Medulla oblongata (tissue), 1 donor: ENCODE measurements around the gene CSNK1G1.
"Not testable (repeated sequence)": the region's sequence is repeated elsewhere in the genome, so short reads cannot be mapped to it uniquely, and the experiment has no call there.

Experiments used
- DNase-seq: peaks from one replicate; pipeline ENCODE4 v3.0.0-alpha.2; 2015; ENCODE audit errors: extremely low spot score

Gene CSNK1G1

GRCh38 chr15:64349375-64349774, 6.6 kb downstream of the CSNK1G1 start:
- DNase-seq = no peak

DNA sequence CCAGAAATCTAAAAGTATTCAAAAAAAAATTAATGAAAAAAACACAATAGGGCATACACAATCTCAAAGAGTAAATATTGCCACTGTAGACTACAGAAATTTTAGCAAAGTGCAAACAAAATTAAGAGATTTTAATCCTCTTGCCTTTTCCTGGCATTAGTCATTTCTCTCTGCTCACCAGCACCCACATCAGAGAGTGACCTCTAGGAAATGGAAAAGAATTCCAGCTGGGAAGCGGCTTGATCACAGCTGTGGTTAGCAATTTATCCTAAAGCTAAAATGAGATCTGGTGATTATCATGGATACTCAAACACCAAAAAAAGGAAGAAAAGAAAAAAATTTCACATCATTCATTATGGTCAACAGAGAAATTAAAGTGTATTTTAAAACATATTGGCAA, 7.5 kb downstream of the CSNK1G1 start:
- DNase-seq = no peak

DNA sequence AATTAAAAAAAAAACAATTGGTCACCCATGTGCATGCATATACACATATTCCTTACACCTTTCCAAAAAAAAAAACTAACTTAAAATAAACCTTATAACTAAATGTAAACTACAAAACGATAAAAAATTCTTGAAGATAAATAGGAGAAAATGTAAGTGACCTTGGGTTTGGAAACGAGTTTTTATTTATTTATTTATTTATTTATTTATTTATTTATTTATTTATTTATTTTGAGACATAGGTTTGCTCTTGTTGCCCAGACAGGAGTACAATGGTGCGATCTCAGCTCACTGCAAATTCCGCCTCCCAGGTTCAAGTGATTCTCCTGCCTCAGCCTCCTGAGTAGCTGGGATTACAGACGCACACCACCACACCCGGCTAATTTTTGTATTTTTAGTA, 9.7 kb downstream of the CSNK1G1 start:
- not testable (repeated sequence) for DNase-seq

DNA sequence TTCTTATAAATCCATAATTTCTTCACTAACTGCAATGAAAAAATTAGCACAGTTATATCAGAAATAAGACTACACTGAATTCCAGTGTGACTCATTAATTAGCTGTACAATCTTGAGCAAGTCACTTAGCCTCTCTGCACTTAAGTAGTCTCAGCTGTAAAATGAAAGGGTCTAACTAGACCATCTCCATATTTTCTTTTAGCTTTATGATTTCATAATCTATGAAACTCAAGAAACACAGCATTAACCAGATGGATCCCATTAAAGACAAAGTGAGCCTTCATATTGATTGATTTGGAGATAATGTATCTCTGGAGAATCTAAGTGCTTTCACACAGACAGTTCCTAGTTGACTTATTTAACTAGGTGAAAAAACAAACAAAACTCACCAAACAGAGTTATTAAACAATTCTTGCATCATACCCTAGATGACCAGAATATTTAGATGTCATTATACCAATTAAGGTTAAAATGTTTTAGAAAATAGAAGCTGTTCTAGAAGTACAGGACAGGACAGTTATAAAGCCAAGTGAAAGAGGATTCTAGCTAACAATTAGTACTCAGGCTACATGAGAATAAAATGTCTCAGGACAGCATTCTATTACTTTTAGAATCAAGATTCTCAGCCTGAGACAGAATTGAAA, 11.2 kb downstream of the CSNK1G1 start:
- DNase-seq = no peak

DNA sequence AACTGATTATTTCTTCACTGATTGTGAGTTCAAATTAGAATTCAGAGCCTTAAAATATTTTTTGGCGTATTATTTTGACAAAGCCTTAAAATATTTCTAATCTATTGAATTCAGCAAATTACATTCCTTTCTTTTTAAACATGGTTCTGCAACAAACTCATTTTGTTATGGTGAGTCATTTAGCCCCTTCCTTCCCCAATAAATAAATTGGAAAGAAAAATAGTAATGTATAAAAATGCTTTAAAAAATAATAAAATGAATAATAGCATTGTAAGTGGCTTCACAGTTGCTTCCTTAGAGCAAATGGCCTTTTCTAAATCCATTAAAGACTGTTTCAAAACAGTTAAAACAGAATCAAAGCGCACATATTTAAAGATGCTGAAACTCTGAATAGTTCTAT, 12.1 kb downstream of the CSNK1G1 start:
- DNase-seq = no peak

GRCh38 chr15:64343222-64343621, 12.8 kb downstream of the CSNK1G1 start:
- DNase-seq = no peak

- DNase-seq = no peak
These were observed 14.0 kb downstream of the CSNK1G1 start for GRCh38 chr15:64341961-64342360.

- no peak for DNase-seq
These were observed 15.6 kb downstream of the CSNK1G1 start for GRCh38 chr15:64340355-64340754.

- DNase-seq = no peak
These were observed 18.2 kb downstream of the CSNK1G1 start for GRCh38 chr15:64337761-64338160.

DNA sequence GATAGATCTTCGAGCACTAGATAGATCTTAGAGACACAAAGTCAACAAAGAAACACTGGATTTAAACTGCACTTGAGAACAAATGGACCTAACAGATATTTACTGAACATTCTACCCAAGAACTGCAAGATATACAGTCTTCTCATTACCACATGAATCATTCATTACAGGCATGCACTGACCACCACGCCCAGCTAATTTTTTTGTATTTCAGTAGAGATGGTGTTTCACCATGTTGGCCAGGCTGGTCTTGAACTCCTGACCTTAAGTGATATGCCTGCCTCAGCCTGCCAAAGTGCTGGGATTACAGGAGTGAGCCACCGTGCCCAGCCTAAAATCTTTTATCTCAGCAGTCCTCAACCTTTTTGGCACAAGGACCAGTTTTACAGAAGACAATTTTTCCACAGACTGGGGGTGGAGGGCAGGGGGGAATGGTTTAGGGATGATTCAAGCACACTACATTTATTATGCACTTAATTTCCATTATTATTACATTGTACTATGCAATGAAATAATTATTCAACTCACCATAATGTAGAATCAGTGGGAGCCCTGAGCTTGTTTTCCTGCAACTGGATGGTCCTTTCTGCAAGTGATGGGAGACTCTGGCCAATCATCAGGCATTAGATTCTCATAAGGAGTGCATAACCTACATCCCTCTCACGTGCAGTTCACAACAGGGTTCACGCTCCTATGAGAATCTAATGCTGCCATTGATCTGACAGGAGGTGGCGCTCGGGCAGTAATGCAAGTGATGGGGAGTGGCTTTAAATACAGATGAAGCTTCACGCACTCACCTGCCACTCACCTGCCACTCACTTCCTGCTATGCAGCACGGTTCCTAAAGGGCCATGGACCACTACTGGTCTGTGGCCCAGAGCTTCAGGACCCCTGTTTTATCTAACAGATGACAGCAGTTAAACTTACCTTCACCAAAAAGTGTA, 21.7 kb downstream of the CSNK1G1 start:
- DNase-seq = no peak

- DNase-seq = no peak
These were observed 22.5 kb downstream of the CSNK1G1 start for GRCh38 chr15:64333516-64333915.

DNA sequence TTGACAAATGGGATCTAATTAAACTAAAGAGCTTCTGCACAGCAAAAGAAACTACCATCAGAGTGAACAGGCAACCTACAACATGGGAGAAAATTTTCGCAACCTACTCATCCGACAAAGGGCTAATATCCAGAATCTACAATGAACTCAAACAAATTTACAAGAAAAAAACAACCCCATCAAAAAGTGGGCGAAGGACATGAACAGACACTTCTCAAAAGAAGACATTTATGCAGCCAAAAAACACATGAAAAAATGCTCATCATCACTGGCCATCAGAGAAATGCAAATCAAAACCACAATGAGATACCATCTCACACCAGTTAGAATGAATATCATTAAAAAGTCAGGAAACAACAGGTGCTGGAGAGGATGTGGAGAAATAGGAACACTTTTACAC, 24.3 kb downstream of the CSNK1G1 start:
- not testable (repeated sequence) for DNase-seq

DNA sequence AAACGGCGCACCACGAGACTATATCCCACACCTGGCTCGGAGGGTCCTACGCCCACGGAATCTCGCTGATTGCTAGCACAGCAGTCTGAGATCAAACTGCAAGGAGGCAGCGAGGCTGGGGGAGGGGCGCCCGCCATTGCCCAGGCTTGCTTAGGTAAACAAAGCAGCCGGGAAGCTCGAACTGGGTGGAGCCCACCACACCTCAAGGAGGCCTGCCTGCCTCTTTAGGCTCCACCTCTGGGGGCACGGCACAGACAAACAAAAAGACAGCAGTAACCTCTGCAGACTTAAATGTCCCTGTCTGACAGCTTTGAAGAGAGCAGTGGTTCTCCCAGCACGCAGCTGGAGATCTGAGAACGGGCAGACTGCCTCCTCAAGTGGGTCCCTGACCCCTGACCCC, 29.0 kb downstream of the CSNK1G1 start:
- not testable (repeated sequence) for DNase-seq

DNA sequence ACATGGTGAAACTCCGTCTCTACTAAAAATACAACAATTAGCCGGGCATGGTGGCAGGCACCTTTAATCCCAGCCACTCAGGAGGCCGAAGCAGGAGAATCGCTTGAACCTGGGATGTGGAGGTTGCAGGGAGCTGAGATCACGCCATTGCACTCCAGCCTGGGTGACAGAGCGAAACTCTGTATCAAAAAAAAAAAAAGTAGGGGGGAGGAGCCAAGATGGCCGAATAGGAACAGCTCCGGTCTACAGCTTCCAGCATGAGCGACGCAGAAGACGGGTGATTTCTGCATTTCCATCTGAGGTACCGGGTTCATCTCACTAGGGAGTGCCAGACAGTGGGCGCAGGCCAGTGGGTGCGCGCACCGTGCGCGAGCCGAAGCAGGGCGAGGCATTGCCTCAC, 29.5 kb downstream of the CSNK1G1 start:
- not testable (repeated sequence) for DNase-seq

GRCh38 chr15:64324165-64324877, 31.7 kb downstream of the CSNK1G1 start:
- no peak for DNase-seq

GRCh38 chr15:64315216-64315615, 40.8 kb downstream of the CSNK1G1 start:
- no peak for DNase-seq

- no peak for DNase-seq
These were observed 41.5 kb downstream of the CSNK1G1 start for GRCh38 chr15:64314456-64314855.

DNA sequence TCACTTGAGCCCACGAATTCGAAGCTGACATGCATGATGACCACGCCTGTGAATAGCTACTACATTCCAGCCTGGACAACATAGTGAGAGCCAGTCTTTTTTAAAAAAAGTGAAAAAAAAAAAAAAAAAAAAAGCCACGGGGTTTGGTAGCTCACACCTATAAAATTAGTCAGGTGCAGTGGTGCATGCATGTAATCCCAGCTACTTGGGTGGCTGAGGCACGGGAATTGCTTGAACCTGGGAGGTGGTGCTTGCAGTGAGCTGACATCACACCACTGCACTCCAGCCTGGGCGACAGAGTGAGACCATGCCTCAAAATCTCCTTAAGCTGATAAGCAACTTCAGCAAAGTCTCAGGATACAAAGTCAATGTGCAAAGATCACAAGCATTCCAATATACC, 44.4 kb downstream of the CSNK1G1 start:
- no peak for DNase-seq

GRCh38 chr15:64310036-64310435, 45.9 kb downstream of the CSNK1G1 start:
- no peak for DNase-seq

DNA sequence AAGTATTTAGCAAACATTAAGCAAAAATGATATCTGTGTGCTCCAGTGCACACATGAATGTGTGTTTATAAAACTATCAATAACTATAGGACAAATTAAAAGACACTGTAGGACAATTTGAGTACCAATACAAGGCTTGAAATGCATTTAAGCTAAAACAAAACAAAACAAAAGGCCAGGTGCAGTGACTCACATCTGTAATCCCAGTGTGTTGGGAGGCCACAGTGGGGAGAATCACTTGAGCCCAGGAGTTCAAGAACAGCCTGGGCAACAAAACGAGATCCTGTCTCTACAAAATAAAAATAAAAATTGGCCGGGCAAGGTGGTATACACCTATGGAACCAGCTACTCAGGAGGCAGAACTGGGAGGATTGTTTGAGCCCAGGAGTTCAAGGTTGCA, 50.7 kb downstream of the CSNK1G1 start:
- no peak for DNase-seq

GRCh38 chr15:64289550-64289949, 66.4 kb downstream of the CSNK1G1 start:
- no peak for DNase-seq

- no peak for DNase-seq
These were observed 67.0 kb downstream of the CSNK1G1 start for GRCh38 chr15:64288999-64289398.
